CD14-positive monocyte (primary cell): ENCODE results near the gene DDI2. TPM values are rescaled to one million over a fixed set of nuclear protein-coding genes. Genes with fewer than 3 reads are reported as not detected.
A peak's percentile ranks its signal among the peaks of the same experiment; 100 is the strongest.
"Not testable (repeated sequence)": the region's sequence is repeated elsewhere in the genome, so short reads cannot be mapped to it uniquely, and the experiment has no call there.

ENCODE experiments used
- DNase-seq, 3 donors: peaks; one replicate each; pipeline ENCODE4 v3.0.0-alpha.2; 2011 to 2022
- H2AFZ ChIP-seq: 2 replicates; pipeline ENCODE4 v1.6.0; 2012; ENCODE audit warnings: mild to moderate bottlenecking, low read depth, low read length, inconsistent platforms; ENCODE audit not compliant: insufficient read depth, poor library complexity, severe bottlenecking
- H3K27ac ChIP-seq, 2 donors: 1 replicate in 1 of 2; 2 replicates in 1 of 2; pipeline ENCODE4 v1.5.1; 2012 to 2013; ENCODE audit warnings: low read length in 2 of 2, control low read depth in 1 of 2, inconsistent platforms in 1 of 2, low read depth in 1 of 2, mild to moderate bottlenecking in 1 of 2
- H3K27me3 ChIP-seq, 2 donors: one replicate each; pipeline versions ENCODE4 v1.6.0 to v1.6.1; 2011 to 2013; ENCODE audit warnings: low read length in 2 of 2; ENCODE audit not compliant: control insufficient read depth in 2 of 2, insufficient read depth in 2 of 2
- H3K36me3 ChIP-seq, 2 donors: replicated peaks in 1 of 2; 1 replicate in 1 of 2; 2 replicates in 1 of 2; pipeline versions ENCODE4 v1.5.1 to v1.6.1; 2012 to 2013; ENCODE audit warnings: low read length in 2 of 2, control low read depth in 1 of 2, inconsistent platforms in 1 of 2, mild to moderate bottlenecking in 1 of 2; ENCODE audit not compliant: insufficient read depth in 2 of 2, control insufficient read depth in 1 of 2
- H3K4me1 ChIP-seq, 2 donors: 1 replicate in 1 of 2; 2 replicates in 1 of 2; pipeline versions ENCODE4 v1.5.1 to v1.6.1; 2012 to 2013; ENCODE audit warnings: low read length in 2 of 2, control low read depth in 1 of 2, inconsistent platforms in 1 of 2, mild to moderate bottlenecking in 1 of 2, moderate library complexity in 1 of 2; ENCODE audit not compliant: insufficient read depth in 2 of 2, control insufficient read depth in 1 of 2
- H3K4me2 ChIP-seq: replicated peaks from 2 replicates; pipeline ENCODE3; 2012; ENCODE audit warnings: low read length, moderate library complexity, mild to moderate bottlenecking; ENCODE audit not compliant: poor library complexity, severe bottlenecking; ENCODE audit errors: extremely low read depth
- H3K4me3 ChIP-seq, 3 experiments: fragments of 200-600 bp in 1 of 3; sonication (generic) in 1 of 3; replicated peaks in 1 of 3; 1 replicate in 2 of 3; 2 replicates in 1 of 3; pipeline ENCODE4 v1.5.1; 2011 to 2013; ENCODE audit warnings: low read length in 3 of 3, mild to moderate bottlenecking in 3 of 3, control low read depth in 2 of 3, low read depth in 2 of 3, inconsistent platforms in 1 of 3, moderate library complexity in 1 of 3
- H3K79me2 ChIP-seq: 2 replicates; pipeline ENCODE4 v1.6.0; 2012; ENCODE audit warnings: mild to moderate bottlenecking, control low read depth, inconsistent platforms, low read length, moderate library complexity; ENCODE audit not compliant: insufficient read depth
- H3K9ac ChIP-seq: 2 replicates; pipeline ENCODE4 v1.6.0; 2017; ENCODE audit warnings: low read length, mild to moderate bottlenecking; ENCODE audit not compliant: insufficient read depth, poor library complexity, severe bottlenecking
- H3K9me3 ChIP-seq, 2 donors: replicated peaks in 1 of 2; 1 replicate in 1 of 2; 2 replicates in 1 of 2; pipeline versions ENCODE4 v1.5.1 to v1.6.1; 2012 to 2013; ENCODE audit warnings: low read length in 2 of 2, control low read depth in 1 of 2; ENCODE audit not compliant: control insufficient read depth in 1 of 2, insufficient read depth in 1 of 2
- H4K20me1 ChIP-seq: 2 replicates; pipeline ENCODE4 v1.6.0; 2012; ENCODE audit warnings: mild to moderate bottlenecking, low read length, control low read depth, moderate library complexity; ENCODE audit not compliant: insufficient read depth
- H3K27ac Mint-ChIP-seq, 7 donors: one replicate each; pipeline ENCODE4 v1.8.0; 2020; ENCODE audit warnings: mild to moderate bottlenecking in 7 of 7, mixed read lengths in 7 of 7, moderate library complexity in 6 of 7, inconsistent platforms in 2 of 7
- H3K27me3 Mint-ChIP-seq, 3 donors: one replicate each; pipeline ENCODE4 v1.8.0; 2021 to 2022; ENCODE audit warnings: low read depth in 3 of 3, mild to moderate bottlenecking in 3 of 3, mixed read lengths in 3 of 3, moderate library complexity in 3 of 3, inconsistent platforms in 1 of 3
- H3K36me3 Mint-ChIP-seq, 2 donors: one replicate each; pipeline ENCODE4 v1.8.0; 2020; ENCODE audit warnings: mixed read lengths in 2 of 2, inconsistent platforms in 1 of 2, mild to moderate bottlenecking in 1 of 2
- H3K4me1 Mint-ChIP-seq: one replicate; pipeline ENCODE4 v1.8.0; 2020; ENCODE audit warnings: mild to moderate bottlenecking, mixed read lengths
- H3K4me3 Mint-ChIP-seq, 2 donors: one replicate each; pipeline ENCODE4 v1.8.0; 2020; ENCODE audit warnings: mild to moderate bottlenecking in 2 of 2, mixed read lengths in 2 of 2, moderate library complexity in 1 of 2
- H3K9me3 Mint-ChIP-seq, 7 donors: one replicate each; pipeline ENCODE4 v1.8.0; 2020 to 2022; ENCODE audit warnings: mixed read lengths in 7 of 7, mild to moderate bottlenecking in 6 of 7, moderate library complexity in 6 of 7, inconsistent platforms in 2 of 7
- CTCF ChIP-seq: fragments of 200-600 bp; IDR thresholded peaks from one replicate; pipeline ENCODE4 v1.8.0; 2022; ENCODE audit warnings: antibody characterized with exemption, mild to moderate bottlenecking
- WGBS: methylation state at CpG from one replicate; pipeline ENCODE4 v1.1.5; 2013; ENCODE audit warnings: missing lambda C conversion rate; ENCODE audit not compliant: insufficient coverage; 5-methylcytosine and 5-hydroxymethylcytosine counted together
- intact Hi-C, 2 donors: fragments of 100-400 bp; cut with micrococcal nuclease; formaldehyde crosslinking; loops; one replicate each; pipeline versions ENCODE4 v1.15.0 to v1.15.1; 2023
- polyA plus RNA-seq, 3 donors: library from polyadenylated mRNA; depleted of rRNA in 1 of 3; unstranded in 2 of 3; stranded (reverse) in 1 of 3; fragments of 300-500 nt in 2 of 3; fragments of >200 nt in 1 of 3; fragmentation: Illumina TruSeq in 2 of 3; gene quantifications; 1 replicate in 2 of 3; 2 replicates in 1 of 3; pipeline ENCODE4 v1.2.3, GENCODE V29; 2012 to 2021

DDI2 gene
- polyA plus RNA-seq, 3 donors, result 2.5 to 5.4 (median 3.2) TPM

GRCh38 chr1:15650433-15650832 lies 33.2 kb downstream of the DDI2 start:
- TF ChIP-seq CTCF, result no peak
- Histone ChIP-seq H4K20me1 (no peaks in the 10 kb centered on the region), H3K79me2 (no peaks in the 10 kb centered on the region), H3K27me3 (no peaks in the 10 kb centered on the region), H3K27ac (no peak overlapping the region), H3K4me2 (no peak overlapping the region), H3K9ac (no peak overlapping the region), H3K4me1 (no peaks in the 10 kb centered on the region), H3K36me3 (peaks cover 74 to 89% of the 10 kb centered on the region in 2 donors), H2AFZ (no peak overlapping the region), H3K4me3 (no peak overlapping the region), H3K9me3 (no peaks in the 10 kb centered on the region)
- intact Hi-C loops, result no loop called here
- H3K36me3 Mint-ChIP-seq, result peaks cover 64 to 89% of the 10 kb centered on the region in 2 donors
- 100% methylated on average over 2 of the region's 2 CpGs for WGBS
- no peak for DNase-seq
- H3K27ac Mint-ChIP-seq, result peak overlapping the region in 1 of 7 donors; percentile 50
- no peaks in the 10 kb centered on the region for H3K27me3 Mint-ChIP-seq
- no peaks in the 10 kb centered on the region for H3K9me3 Mint-ChIP-seq
- no peak overlapping the region for H3K4me3 Mint-ChIP-seq
- H3K4me1 Mint-ChIP-seq, result no peaks in the 10 kb centered on the region

- H3K27ac ChIP-seq, H3K4me1 Mint-ChIP-seq, intact Hi-C loops, H3K4me3 ChIP-seq, H2AFZ ChIP-seq, H4K20me1 ChIP-seq, H3K4me1 ChIP-seq, H3K79me2 ChIP-seq, DNase-seq, H3K9me3 Mint-ChIP-seq, H3K4me2 ChIP-seq, H3K4me3 Mint-ChIP-seq, H3K9ac ChIP-seq, H3K9me3 ChIP-seq, H3K27me3 ChIP-seq, H3K27me3 Mint-ChIP-seq: not testable (repeated sequence)
- Mint-ChIP-seq H3K36me3 (peaks cover 64 to 88% of the 10 kb centered on the region in 2 donors), H3K27ac (peak overlapping the region in 1 of 7 donors; percentile 50)
- H3K36me3 ChIP-seq, result peaks cover 67 to 88% of the 10 kb centered on the region in 2 donors
- WGBS, result no CpG with 5 or more reads among the region's 6 CpGs
Measured at GRCh38 chr1:15652130-15652529, 34.9 kb downstream of the DDI2 start.
